CD4-positive, alpha-beta T cell (primary cell): ENCODE results near the gene TBCEL. TPM values are rescaled to one million over a fixed set of nuclear protein-coding genes. Genes with fewer than 3 reads are reported as not detected.

Experiments
- ATAC-seq: fragments of 200-7000 bp; cut with Tn5 transposase; one replicate; pipeline ENCODE4 v1.10.0; 2022; ENCODE audit warnings: mild to moderate bottlenecking; ENCODE audit not compliant: poor library complexity
- CTCF ChIA-PET: fragments of 350-600 bp; sonication (Branson Sonifier 250); formaldehyde crosslinking; loops from one replicate; lab custom pipeline; 2021; ENCODE audit warnings: antibody characterized with exemption, inconsistent platforms; lab: Charles Lee
- POLR2A ChIA-PET: fragments of 350-600 bp; sonication (Branson Sonifier 250); formaldehyde crosslinking; loops from one replicate; lab custom pipeline; 2021; ENCODE audit warnings: antibody characterized with exemption, inconsistent platforms; lab: Charles Lee
- DNase-seq, 14 experiments: peaks; one replicate each; pipeline ENCODE4 v3.0.0-alpha.2; 2013 to 2020; ENCODE audit warnings: mixed read lengths in 2 of 14
- H3K27ac ChIP-seq, 2 donors: one replicate each; pipeline versions ENCODE4 v1.5.1 to v1.7.0; 2013; ENCODE audit warnings: low read length in 2 of 2, low read depth in 1 of 2, mild to moderate bottlenecking in 1 of 2
- H3K27me3 ChIP-seq, 2 experiments: 1 replicate in 1 of 2; 2 replicates in 1 of 2; pipeline versions ENCODE4 v1.6.1 to v1.7.0; 2013; ENCODE audit warnings: low read length in 2 of 2, control low read depth in 1 of 2, mild to moderate bottlenecking in 1 of 2, moderate library complexity in 1 of 2; ENCODE audit not compliant: insufficient read depth in 2 of 2, control insufficient read depth in 1 of 2
- H3K36me3 ChIP-seq: one replicate; pipeline ENCODE4 v1.6.1; 2013; ENCODE audit warnings: low read length, control low read depth; ENCODE audit not compliant: insufficient read depth
- H3K4me1 ChIP-seq: one replicate; pipeline ENCODE4 v1.6.1; 2013; ENCODE audit warnings: low read length, control low read depth; ENCODE audit not compliant: insufficient read depth
- H3K4me3 ChIP-seq: one replicate; pipeline ENCODE4 v1.5.1; 2013; ENCODE audit warnings: mild to moderate bottlenecking, low read length, moderate library complexity
- H3K9me3 ChIP-seq, 2 experiments: 1 replicate in 1 of 2; 2 replicates in 1 of 2; pipeline versions ENCODE4 v1.6.1 to v1.7.0; 2013; ENCODE audit warnings: low read length in 2 of 2, mild to moderate bottlenecking in 2 of 2, control low read depth in 1 of 2, moderate library complexity in 1 of 2; ENCODE audit not compliant: control insufficient read depth in 1 of 2, insufficient read depth in 1 of 2
- H3K27ac Mint-ChIP-seq: one replicate; pipeline ENCODE4 v1.8.0; 2020; ENCODE audit warnings: mixed read lengths
- H3K27me3 Mint-ChIP-seq: one replicate; pipeline ENCODE4 v1.8.0; 2021; ENCODE audit warnings: mixed read lengths
- H3K36me3 Mint-ChIP-seq: one replicate; pipeline ENCODE4 v1.8.0; 2021; ENCODE audit warnings: low read depth, mixed read lengths
- H3K4me1 Mint-ChIP-seq: one replicate; pipeline ENCODE4 v1.8.0; 2021; ENCODE audit warnings: low read depth, mixed read lengths
- H3K4me3 Mint-ChIP-seq: one replicate; pipeline ENCODE4 v1.8.0; 2020; ENCODE audit warnings: mild to moderate bottlenecking, mixed read lengths
- H3K9me3 Mint-ChIP-seq: one replicate; pipeline ENCODE4 v1.8.0; 2020; ENCODE audit warnings: mixed read lengths
- CTCF ChIP-seq: fragments of 200-600 bp; IDR thresholded peaks from one replicate; pipeline ENCODE4 v1.8.0; 2022; ENCODE audit warnings: antibody characterized with exemption, mild to moderate bottlenecking
- intact Hi-C, 2 experiments: fragments of 100-400 bp; cut with DNase I in 1 of 2; cut with micrococcal nuclease in 1 of 2; formaldehyde crosslinking; loops; one replicate each; pipeline versions ENCODE4 v1.15.1 to v1.9.0; 2023 to 2025; cut with DNase I, micrococcal nuclease
- total RNA-seq, 174 experiments: library from RNA in 2 of 174; stranded (reverse) in 2 of 174; gene quantifications; one replicate each; pipeline ENCODE4 v1.2.3 and lab custom pipeline; 2021 to 2026

TBCEL gene
- total RNA-seq, 2 experiments from 2014 or later, result 19.4 to 20.3 TPM

GRCh38 chr11:120977266-120978137, 46.4 kb upstream of the TBCEL start:
- ATAC-seq (no peak), DNase-seq (no peak)
- Histone ChIP-seq H3K36me3 (no peaks in the 10 kb centered on the region), H3K27me3 (peaks cover 0 to 2% of the 10 kb centered on the region in 2 experiments), H3K27ac (no peak overlapping the region), H3K4me3 (no peak overlapping the region), H3K9me3 (no peaks in the 10 kb centered on the region), H3K4me1 (no peaks in the 10 kb centered on the region)
- H3K4me1 Mint-ChIP-seq, result no peaks in the 10 kb centered on the region
- H3K4me3 Mint-ChIP-seq, result no peak overlapping the region
- H3K9me3 Mint-ChIP-seq, result no peaks in the 10 kb centered on the region
- H3K27ac Mint-ChIP-seq, result no peak overlapping the region
- intact Hi-C loops, result no loop called here
- peaks cover 34% of the 10 kb centered on the region for H3K27me3 Mint-ChIP-seq
- CTCF ChIA-PET, result no interaction called here
- no peak for TF ChIP-seq CTCF
- POLR2A ChIA-PET, result no interaction called here
- no peaks in the 10 kb centered on the region for H3K36me3 Mint-ChIP-seq

GRCh38 chr11:120978701-120979100, 45.2 kb upstream of the TBCEL start:
- intact Hi-C loops, result no loop called here
- Mint-ChIP-seq H3K9me3 (no peaks in the 10 kb centered on the region), H3K27ac (no peak overlapping the region), H3K36me3 (no peaks in the 10 kb centered on the region), H3K27me3 (peaks cover 44% of the 10 kb centered on the region), H3K4me1 (no peaks in the 10 kb centered on the region), H3K4me3 (no peak overlapping the region)
- TF ChIP-seq CTCF, result no peak
- ATAC-seq, result no peak
- no peak for DNase-seq
- Histone ChIP-seq H3K27me3 (peaks cover 0 to 6% of the 10 kb centered on the region in 2 experiments), H3K36me3 (no peaks in the 10 kb centered on the region), H3K4me3 (no peak overlapping the region), H3K9me3 (no peaks in the 10 kb centered on the region), H3K4me1 (no peaks in the 10 kb centered on the region), H3K27ac (no peak overlapping the region)
- ChIA-PET POLR2A (no interaction called here), CTCF (no interaction called here)

- no peak overlapping the region for H3K27ac ChIP-seq
- intact Hi-C loops, result no loop called here
- ChIA-PET POLR2A (interaction anchor here (0.9 kb wide), 1 partner anchor 49 kb away, joined by 3 read pairs; no protein-coding TSS in a partner anchor), CTCF (no interaction called here)
- H3K4me3 ChIP-seq, result peak overlapping the region; percentile 31
- peaks cover 16% of the 10 kb centered on the region for H3K4me1 Mint-ChIP-seq
- H3K9me3 ChIP-seq, result no peaks in the 10 kb centered on the region
- peaks cover 6 to 12% of the 10 kb centered on the region in 2 experiments for H3K27me3 ChIP-seq
- peak overlapping the region; percentile 81 for H3K4me3 Mint-ChIP-seq
- ATAC-seq (peak; percentile 91), DNase-seq (peak; percentile 0 to 65 (median 26))
- no peaks in the 10 kb centered on the region for H3K9me3 Mint-ChIP-seq
- peaks cover 7% of the 10 kb centered on the region for H3K4me1 ChIP-seq
- no peaks in the 10 kb centered on the region for H3K36me3 Mint-ChIP-seq
- H3K27ac Mint-ChIP-seq, result no peak overlapping the region
- H3K36me3 ChIP-seq, result no peaks in the 10 kb centered on the region
- TF ChIP-seq CTCF, result peak; percentile 29
- peaks cover 30% of the 10 kb centered on the region for H3K27me3 Mint-ChIP-seq
Observed at GRCh38 chr11:120985718-120986569, 38.0 kb upstream of the TBCEL start.
